Activated T-cell treated with anti-CD3 and anti-CD28 coated beads for 1 hour (primary cell): ENCODE results near the gene SFT2D1.

Source experiments
- DNase-seq: peaks from one replicate; pipeline ENCODE4 v3.0.0-alpha.2; 2020; ENCODE audit warnings: low read depth

The SFT2D1 gene

DNA sequence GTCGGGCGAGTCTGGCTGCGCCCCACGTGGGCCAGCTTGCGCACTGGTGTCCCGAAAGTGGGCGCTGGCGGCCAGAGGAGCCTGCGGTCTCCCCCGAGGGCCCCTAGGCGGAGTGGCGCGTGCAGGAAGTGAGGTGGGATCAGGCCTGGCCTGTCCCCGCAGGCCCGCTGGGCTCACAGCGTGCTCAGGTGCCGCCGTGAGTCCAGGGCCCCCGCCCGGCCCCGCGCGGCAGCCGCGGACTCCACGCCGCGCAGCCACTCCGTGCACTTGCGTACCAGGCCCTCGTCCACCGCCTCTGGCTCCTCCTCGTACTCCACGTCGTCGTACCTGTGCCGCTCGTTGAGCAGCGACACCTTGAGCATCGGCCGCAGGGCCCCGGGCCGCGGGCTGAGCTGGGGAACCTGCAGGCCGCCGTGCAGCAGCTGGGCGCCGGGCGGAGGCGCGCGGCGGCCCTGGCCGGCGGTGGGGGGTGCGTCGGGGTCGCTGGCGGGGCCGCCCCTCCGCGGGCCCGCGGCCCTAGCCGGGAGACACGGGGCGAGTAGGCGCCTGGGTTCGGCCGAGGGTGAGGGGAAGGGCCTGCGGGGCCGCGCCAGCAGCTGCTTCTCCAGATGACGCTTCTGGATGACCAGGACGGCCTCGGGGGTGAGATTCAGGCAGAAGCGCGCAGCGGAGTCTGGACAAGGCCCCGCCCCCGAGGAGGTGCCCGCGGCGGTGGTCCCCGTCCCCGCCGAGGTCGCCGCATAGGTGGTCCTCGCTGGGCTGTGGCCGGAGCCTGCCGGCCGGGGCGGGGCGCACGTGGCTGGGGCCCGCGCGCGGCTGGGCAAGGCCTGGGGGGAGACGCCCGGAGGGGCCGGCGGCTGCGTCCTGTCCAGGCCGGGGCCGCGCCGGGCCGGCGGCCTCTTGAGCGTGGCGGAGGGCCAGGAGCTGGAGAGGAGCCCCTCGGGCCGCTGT is 35.0 kb downstream of the SFT2D1 start:
- no peak for DNase-seq

- no peak for DNase-seq
Observed at GRCh38 chr6:166306378-166307081, 35.8 kb downstream of the SFT2D1 start.

DNA sequence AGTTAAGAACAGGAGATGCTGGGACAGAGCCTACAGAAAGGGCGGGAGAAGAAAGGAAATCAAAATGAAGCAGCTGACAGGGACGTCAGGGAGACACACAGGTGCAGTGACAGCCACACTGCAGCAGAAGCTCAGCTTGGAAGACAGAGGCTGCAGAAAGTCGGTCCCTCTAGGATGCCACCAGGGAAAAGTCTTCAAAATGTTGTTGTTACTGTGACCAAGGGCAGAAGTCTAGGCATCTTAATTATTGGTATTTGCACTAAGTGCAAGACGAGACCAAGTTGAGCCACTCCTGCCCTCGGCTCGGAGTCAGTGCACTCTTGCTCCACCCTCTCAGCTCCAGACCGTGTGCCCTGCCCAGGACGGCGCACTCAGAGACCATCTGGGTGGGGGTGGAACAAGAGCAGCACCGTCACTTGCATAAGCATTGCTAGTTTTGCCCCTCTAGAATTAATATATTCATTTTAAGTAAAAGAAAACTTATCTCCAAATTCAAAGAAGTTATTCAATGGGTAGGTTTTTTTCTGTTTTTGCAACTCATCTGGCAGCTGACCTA is 36.7 kb downstream of the SFT2D1 start:
- DNase-seq = no peak

DNA sequence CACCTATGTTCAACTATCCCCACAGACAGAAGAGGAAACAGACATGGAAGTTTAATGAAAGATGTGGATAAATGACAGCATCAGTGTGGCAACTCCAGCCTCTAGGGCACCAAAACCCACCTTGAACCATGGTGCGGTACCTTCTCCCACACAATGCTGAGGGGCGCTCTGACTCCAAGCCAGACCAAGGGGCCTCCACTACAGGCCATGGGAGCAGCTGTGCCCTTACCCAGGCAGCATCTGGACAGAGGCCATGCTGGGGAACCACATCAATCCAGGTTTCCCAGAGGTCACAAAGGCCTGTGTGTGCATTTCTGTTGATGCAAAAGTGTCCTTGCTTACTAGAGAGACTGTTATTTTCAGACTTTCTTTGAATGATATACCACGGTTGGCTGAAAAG is 38.2 kb downstream of the SFT2D1 start:
- DNase-seq = no peak

GRCh38 chr6:166301611-166302529 is 40.5 kb downstream of the SFT2D1 start:
- no peak for DNase-seq

DNA sequence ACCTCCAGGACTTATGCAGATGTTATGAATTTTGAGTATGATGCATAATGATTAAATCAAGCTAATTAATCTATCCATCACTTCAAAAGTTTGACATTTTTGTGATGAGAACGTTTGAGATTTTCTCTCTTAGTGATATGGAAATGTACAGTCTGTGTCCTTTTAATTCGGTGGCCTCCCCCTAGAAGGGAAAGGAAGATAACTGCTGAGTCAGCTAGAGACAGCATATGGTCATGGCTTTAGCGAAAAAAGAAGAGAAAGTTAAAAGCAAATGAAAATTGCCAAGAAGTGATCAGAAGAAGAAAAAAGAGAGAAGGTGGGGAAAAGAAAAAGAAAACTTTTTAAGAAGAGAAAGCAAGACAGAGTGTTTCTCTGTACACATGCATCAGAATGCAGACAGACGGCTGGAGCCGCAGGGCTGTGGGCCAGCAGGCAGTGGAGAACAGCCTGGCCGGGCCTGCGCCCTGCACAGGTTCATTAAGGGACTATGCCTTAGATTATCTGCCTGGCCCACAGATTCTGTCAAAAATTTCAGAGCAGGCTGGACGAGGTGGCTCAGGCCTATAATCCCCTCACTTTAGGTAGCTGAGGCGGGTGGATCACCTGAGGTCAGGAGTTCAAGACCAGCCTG is 41.9 kb downstream of the SFT2D1 start:
- no peak for DNase-seq

GRCh38 chr6:166297606-166298005 is 44.7 kb downstream of the SFT2D1 start:
- no peak for DNase-seq

GRCh38 chr6:166296035-166296883 is 46.1 kb downstream of the SFT2D1 start:
- DNase-seq = no peak

DNA sequence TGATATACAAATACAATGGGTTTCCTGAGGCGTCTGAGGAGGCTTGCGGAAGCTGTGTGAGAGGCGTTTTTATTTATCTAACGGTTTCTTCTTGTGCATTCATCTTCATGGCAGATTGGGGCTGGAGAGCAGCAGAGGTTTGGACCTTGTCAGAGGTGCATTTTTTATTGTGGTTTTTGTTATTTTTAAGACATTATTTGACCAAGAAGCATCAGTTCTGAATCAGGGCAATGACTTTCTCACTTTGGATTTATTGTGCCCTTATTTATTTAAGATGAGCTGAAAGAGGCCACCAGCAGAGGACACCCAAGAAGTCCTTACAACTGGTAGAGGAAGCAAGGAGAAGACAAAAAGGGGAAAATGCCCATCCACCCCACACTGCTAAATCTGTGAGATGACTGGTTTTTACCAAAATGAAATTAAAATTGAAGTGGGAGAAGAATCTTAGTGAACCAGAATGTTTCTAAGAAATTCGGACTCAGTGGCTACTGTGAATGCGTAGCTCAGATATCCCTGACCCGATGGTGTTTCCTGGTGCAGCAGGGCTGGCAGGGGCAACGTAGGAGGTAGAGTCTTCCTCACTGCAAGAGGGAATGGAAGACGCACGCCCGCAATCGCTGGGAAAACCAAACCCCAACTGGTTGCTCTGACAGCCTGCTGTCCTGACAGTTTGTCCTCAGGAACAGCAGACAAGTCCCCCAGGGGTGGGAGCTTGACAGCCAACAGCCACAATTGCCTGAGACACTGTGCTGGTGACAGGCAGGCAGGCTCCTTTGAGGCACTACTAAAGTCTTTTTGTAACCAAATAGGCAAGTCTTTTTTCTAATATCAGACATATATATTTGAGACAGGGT is 48.4 kb downstream of the SFT2D1 start:
- DNase-seq = no peak

GRCh38 chr6:166289207-166290060 is 52.9 kb downstream of the SFT2D1 start:
- no peak for DNase-seq

DNA sequence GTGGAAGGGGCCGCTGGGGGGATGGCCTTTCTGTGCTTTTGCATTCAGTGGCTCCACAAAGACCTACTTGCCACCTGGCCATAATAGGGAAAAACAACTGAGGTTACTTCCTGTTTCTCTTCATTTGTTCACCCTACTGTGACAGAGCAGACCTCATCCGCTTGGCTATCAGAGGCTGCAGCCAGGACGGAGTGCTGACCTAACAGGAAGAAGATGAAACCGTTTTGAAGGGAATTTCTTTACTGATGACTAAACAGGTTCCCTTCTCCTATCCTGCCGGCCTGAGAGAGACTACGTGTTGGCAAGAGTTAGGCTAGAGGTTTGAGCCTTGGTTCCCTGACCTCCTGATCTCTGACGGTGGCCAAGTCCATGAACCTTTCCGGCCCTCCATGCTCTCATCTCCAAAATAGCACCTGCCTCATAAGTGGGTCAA is 55.5 kb downstream of the SFT2D1 start:
- DNase-seq = no peak

DNA sequence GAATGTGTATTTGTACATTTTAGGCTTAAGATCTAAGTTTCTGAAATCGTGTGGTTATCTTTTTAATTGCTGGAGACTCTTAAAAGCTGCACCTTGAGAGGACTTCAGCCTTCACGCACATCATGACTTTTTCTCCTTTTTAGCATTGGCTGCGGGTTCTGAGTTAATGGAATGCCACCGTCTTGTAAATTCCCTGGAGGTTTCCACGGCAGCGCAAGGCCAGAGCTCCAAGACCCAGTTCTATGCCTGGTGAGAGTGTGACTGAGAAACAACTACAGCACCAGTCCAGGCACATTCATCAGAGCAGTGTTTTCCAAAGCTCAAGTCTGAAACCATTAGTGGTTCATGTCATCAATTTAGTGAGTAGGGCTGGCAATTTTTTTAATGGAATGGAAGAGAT is 57.1 kb downstream of the SFT2D1 start:
- no peak for DNase-seq

DNA sequence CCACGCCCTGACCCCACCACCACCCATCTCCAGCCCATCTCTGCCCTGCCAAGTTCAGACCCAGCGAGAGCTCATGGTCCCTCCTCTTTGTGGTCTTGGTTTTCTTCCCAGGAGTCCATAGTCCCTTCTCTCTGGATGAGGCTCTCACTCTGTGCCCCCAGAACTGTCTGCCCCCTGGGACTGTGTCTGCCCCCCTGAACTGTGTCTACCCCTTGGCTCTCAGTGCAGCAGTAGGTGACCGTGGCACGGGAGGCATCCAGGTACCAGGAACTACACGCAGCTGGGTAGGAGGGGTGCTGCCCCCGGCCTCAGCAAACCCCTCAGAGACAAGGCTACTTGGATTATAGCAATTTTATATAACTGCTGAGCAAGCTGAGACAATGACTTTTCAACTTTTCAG is 57.7 kb downstream of the SFT2D1 start:
- no peak for DNase-seq

DNA sequence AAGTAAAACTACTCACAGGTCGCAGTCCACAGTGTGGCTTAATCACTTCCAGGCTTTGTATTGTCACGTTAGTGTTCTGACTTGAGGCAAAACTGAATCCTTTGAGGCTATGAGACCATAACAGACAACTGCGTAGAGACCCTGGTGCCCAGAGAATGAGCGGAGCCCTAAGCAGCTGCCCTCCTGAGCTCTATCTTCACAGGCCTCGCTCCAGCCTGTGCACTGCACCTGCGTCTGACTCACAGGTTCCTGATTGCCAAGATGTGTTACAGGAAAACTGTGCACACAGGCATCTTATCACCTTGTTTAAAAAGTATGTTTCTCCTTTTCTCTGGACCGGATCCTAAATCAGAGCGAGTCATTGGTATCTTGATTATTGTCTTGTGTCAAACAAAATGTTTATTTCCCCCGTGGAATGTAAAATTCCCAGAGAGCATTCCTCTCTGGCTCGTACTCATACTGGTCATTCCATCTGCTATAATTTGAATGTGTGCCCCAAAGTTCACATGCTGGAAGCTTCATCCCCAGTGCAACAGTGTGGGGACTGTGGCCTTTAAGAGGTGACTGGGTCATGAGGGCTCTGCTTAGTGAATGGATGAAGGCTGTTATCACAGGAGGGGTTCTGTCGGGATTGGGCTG is 59.8 kb downstream of the SFT2D1 start:
- no peak for DNase-seq

DNA sequence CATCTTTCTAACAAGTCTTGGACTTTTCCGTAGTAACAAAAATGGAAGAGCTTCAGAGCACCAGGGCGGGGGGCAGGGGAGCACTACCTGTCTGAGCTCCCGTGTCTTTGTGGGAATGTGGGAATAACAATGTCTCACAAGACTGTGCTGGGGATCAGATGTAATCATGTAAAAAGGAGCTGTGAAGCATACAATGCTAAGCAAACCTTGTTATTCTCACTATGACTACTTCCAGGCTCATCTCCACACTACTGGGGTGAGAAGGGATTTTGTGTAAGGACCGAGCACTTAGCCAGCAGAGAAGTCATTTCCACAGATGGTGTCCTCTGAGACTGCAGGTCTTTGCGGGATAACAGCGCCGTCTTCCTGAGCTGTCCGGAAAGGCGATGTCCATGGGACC is 61.2 kb downstream of the SFT2D1 start:
- DNase-seq = no peak

- no peak for DNase-seq
Observed at GRCh38 chr6:166279393-166279679, 63.0 kb downstream of the SFT2D1 start.

- DNase-seq = no peak
Observed at GRCh38 chr6:166278579-166279392, 63.6 kb downstream of the SFT2D1 start.
